HepG2 (cell line): ENCODE data around the gene VCX3B.

Experiments used
- GPN1 ChIP-seq: sonication (generic); formaldehyde crosslinking; IDR thresholded peaks from 2 replicates; pipeline ENCODE4 v1.5.1; 2020; ENCODE audit warnings: missing genetic modification reagents, borderline replicate concordance
- HDAC6 ChIP-seq: fragments of 200-600 bp; sonication (generic); IDR thresholded peaks from 2 replicates; pipeline ENCODE4 v1.7.0; 2017; ENCODE audit warnings: mild to moderate bottlenecking, antibody characterized with exemption, low read length, low read depth
- POLR2A ChIP-seq, 2 experiments: IDR thresholded peaks; 2 replicates each; pipeline ENCODE4 v1.6.1; 2011; ENCODE audit warnings: low read depth in 2 of 2, low read length in 2 of 2, mild to moderate bottlenecking in 1 of 2, moderate library complexity in 1 of 2; ENCODE audit not compliant: insufficient read depth in 1 of 2
- RNF2 ChIP-seq: fragments of 450-650 bp; conservative IDR thresholded peaks from 2 replicates; pipeline ENCODE4 v1.6.1; 2016; ENCODE audit warnings: low read depth
- SP2 ChIP-seq: sonication (generic); formaldehyde crosslinking; IDR thresholded peaks from 2 replicates; pipeline ENCODE4 v1.5.1; 2020; ENCODE audit warnings: mild to moderate bottlenecking, missing genetic modification reagents
- ZBTB20 ChIP-seq: sonication (generic); formaldehyde crosslinking; IDR thresholded peaks from 2 replicates; pipeline ENCODE4 v1.8.1; 2023; ENCODE audit warnings: missing genetic modification reagents, low read depth, mild to moderate bottlenecking, borderline replicate concordance
- ZNF138 ChIP-seq: sonication (generic); formaldehyde crosslinking; IDR thresholded peaks from 2 replicates; pipeline ENCODE4 v1.5.0; 2020; ENCODE audit warnings: mild to moderate bottlenecking, low read depth, missing genetic modification reagents
- TF ChIP-seq, protein P1 (sequence below): sonication (generic); formaldehyde crosslinking; IDR thresholded peaks from 2 replicates; pipeline ENCODE4 v1.5.0; 2020; ENCODE audit warnings: mild to moderate bottlenecking, missing genetic modification reagents, moderate library complexity
- TF ChIP-seq, protein P2 (sequence below): sonication (generic); formaldehyde crosslinking; IDR thresholded peaks from 2 replicates; pipeline ENCODE4 v1.4.0; 2020; ENCODE audit warnings: mild to moderate bottlenecking, low read depth, missing genetic modification reagents
- TF ChIP-seq, protein P3 (sequence below): sonication (generic); formaldehyde crosslinking; IDR thresholded peaks from 2 replicates; pipeline ENCODE4 v1.4.0; 2020; ENCODE audit warnings: missing genetic modification reagents, borderline replicate concordance

DNA sequence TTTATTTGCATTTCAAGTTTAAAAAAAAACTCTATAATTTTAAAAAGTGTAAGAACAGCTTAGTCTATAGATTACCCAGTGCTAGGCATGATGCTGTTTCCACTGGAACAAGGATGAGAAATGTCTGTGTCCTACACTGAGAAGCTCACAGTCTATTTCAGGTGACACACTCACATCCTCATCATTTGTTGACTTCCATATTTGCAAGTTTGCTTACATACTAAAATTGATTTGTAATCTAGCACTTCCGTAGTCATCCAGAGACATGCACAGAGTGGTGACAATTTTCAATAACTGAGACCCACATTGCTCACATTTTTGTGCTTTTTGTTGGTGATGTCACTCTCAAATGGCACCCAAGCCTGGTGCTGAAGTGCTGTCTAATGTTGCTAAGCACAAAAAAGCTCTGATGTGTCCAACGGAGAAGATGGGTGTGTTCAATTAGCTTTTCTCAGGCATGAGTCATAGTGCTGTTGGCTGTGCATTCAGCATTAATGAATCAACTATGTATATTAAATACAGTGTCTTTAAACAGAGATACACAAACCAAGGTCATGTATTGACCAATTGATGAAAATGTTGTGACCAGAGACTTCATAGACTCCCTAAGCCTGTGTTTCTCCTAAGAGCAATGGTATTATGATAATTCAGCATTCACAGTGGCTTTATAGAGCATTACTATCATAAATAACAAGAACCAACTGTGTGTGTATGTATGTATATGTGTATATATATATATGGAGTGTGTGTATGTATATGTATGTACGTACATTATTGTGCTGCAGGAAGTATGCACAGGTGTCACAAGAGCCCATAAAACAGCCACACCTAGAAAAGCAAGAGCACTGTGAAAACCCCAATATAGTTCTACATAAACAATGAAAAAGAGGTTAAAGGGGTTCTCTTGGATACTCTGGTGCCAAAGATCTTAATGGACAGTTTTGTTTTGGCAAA lies 31.2 kb upstream of the VCX3B start:
- TF ChIP-seq ZBTB20: no peak
- no peak for TF ChIP-seq SP2 (CRISPR knock-in tag)
- TF ChIP-seq, protein P1, sequence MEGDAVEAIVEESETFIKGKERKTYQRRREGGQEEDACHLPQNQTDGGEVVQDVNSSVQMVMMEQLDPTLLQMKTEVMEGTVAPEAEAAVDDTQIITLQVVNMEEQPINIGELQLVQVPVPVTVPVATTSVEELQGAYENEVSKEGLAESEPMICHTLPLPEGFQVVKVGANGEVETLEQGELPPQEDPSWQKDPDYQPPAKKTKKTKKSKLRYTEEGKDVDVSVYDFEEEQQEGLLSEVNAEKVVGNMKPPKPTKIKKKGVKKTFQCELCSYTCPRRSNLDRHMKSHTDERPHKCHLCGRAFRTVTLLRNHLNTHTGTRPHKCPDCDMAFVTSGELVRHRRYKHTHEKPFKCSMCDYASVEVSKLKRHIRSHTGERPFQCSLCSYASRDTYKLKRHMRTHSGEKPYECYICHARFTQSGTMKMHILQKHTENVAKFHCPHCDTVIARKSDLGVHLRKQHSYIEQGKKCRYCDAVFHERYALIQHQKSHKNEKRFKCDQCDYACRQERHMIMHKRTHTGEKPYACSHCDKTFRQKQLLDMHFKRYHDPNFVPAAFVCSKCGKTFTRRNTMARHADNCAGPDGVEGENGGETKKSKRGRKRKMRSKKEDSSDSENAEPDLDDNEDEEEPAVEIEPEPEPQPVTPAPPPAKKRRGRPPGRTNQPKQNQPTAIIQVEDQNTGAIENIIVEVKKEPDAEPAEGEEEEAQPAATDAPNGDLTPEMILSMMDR (CRISPR knock-in tag): no peak
- TF ChIP-seq, protein P2, sequence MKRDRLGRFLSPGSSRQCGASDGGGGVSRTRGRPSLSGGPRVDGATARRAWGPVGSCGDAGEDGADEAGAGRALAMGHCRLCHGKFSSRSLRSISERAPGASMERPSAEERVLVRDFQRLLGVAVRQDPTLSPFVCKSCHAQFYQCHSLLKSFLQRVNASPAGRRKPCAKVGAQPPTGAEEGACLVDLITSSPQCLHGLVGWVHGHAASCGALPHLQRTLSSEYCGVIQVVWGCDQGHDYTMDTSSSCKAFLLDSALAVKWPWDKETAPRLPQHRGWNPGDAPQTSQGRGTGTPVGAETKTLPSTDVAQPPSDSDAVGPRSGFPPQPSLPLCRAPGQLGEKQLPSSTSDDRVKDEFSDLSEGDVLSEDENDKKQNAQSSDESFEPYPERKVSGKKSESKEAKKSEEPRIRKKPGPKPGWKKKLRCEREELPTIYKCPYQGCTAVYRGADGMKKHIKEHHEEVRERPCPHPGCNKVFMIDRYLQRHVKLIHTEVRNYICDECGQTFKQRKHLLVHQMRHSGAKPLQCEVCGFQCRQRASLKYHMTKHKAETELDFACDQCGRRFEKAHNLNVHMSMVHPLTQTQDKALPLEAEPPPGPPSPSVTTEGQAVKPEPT: no peak
- no peak for TF ChIP-seq RNF2
- TF ChIP-seq GPN1 (CRISPR knock-in tag): no peak
- no peak for TF ChIP-seq HDAC6
- TF ChIP-seq ZNF138 (CRISPR knock-in tag): no peak
- TF ChIP-seq, protein P3, sequence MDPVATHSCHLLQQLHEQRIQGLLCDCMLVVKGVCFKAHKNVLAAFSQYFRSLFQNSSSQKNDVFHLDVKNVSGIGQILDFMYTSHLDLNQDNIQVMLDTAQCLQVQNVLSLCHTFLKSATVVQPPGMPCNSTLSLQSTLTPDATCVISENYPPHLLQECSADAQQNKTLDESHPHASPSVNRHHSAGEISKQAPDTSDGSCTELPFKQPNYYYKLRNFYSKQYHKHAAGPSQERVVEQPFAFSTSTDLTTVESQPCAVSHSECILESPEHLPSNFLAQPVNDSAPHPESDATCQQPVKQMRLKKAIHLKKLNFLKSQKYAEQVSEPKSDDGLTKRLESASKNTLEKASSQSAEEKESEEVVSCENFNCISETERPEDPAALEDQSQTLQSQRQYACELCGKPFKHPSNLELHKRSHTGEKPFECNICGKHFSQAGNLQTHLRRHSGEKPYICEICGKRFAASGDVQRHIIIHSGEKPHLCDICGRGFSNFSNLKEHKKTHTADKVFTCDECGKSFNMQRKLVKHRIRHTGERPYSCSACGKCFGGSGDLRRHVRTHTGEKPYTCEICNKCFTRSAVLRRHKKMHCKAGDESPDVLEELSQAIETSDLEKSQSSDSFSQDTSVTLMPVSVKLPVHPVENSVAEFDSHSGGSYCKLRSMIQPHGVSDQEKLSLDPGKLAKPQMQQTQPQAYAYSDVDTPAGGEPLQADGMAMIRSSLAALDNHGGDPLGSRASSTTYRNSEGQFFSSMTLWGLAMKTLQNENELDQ (CRISPR knock-in tag): no peak
- TF ChIP-seq POLR2A (IDR thresholded peaks at IDR 0.05; ENCODE audit: insufficient read depth in 1 of 2, low read depth in 2 of 2, low read length in 2 of 2): no peak
